GM21576 (cell line): Measurements from ENCODE around the gene CST7.
"Not testable (repeated sequence)": the region's sequence is repeated elsewhere in the genome, so short reads cannot be mapped to it uniquely, and the experiment has no call there.

Source experiments
- ATAC-seq: cut with Tn5 transposase; IDR thresholded peaks from one replicate; pipeline ENCODE4 v1.9.1; 2021; ENCODE audit warnings: mild to moderate bottlenecking, moderate library complexity; ENCODE audit not compliant: unreplicated experiment

CST7 gene

GRCh38 chr20:24929867-24930723, 19.0 kb upstream of the CST7 start:
- not testable (repeated sequence) for ATAC-seq

- not testable (repeated sequence) for ATAC-seq
Measured at GRCh38 chr20:24930724-24931688, 18.1 kb upstream of the CST7 start.

GRCh38 chr20:24931893-24932292, 17.2 kb upstream of the CST7 start:
- ATAC-seq: not testable (repeated sequence)

- no peak for ATAC-seq
Measured at GRCh38 chr20:24933266-24933908, 15.7 kb upstream of the CST7 start.

GRCh38 chr20:24934101-24934661, 14.9 kb upstream of the CST7 start:
- no peak for ATAC-seq

GRCh38 chr20:24934716-24935115, 14.4 kb upstream of the CST7 start:
- ATAC-seq: no peak

- no peak for ATAC-seq
Measured at GRCh38 chr20:24935140-24935539, 13.9 kb upstream of the CST7 start.

GRCh38 chr20:24935766-24936525, 13.1 kb upstream of the CST7 start:
- no peak for ATAC-seq

- no peak for ATAC-seq
Measured at GRCh38 chr20:24936526-24937407, 12.3 kb upstream of the CST7 start.

GRCh38 chr20:24937579-24937978, 11.5 kb upstream of the CST7 start:
- no peak for ATAC-seq

- no peak for ATAC-seq
Measured at GRCh38 chr20:24938498-24938897, 10.6 kb upstream of the CST7 start.

GRCh38 chr20:24939036-24939435, 10.0 kb upstream of the CST7 start:
- ATAC-seq: no peak

- ATAC-seq: no peak
Measured at GRCh38 chr20:24942679-24943078, 6.4 kb upstream of the CST7 start.

GRCh38 chr20:24943196-24943595, 5.9 kb upstream of the CST7 start:
- no peak for ATAC-seq

- ATAC-seq: no peak
Measured at GRCh38 chr20:24943731-24944130, 5.3 kb upstream of the CST7 start.

GRCh38 chr20:24946376-24946775, 2.7 kb upstream of the CST7 start:
- ATAC-seq: not testable (repeated sequence)

GRCh38 chr20:24948396-24948938, 602 bp upstream of the CST7 start:
- not testable (repeated sequence) for ATAC-seq

GRCh38 chr20:24949756-24950127, 673 bp downstream of the CST7 start:
- ATAC-seq: no peak
